Large intestine (tissue), 3 donors: ENCODE data around the gene LMNTD2. TPM values are rescaled to one million over a fixed set of nuclear protein-coding genes. Genes with fewer than 3 reads are reported as not detected.
A peak's percentile ranks its signal among the peaks of the same experiment; 100 is the strongest.
"Not testable (repeated sequence)": the region's sequence is repeated elsewhere in the genome, so short reads cannot be mapped to it uniquely, and the experiment has no call there.

Source experiments
- DNase-seq, 2 donors: peaks; one replicate each; pipeline versions ENCODE4 v3.0.0 to v3.0.0-alpha.2; 2013
- H3K27ac ChIP-seq: one replicate; pipeline ENCODE4 v1.5.1; 2013; ENCODE audit warnings: low read length
- H3K27me3 ChIP-seq: 2 replicates; pipeline ENCODE4 v1.6.1; 2013; ENCODE audit warnings: low read length; ENCODE audit not compliant: control insufficient read depth, insufficient read depth
- H3K36me3 ChIP-seq: 2 replicates; pipeline ENCODE4 v1.6.1; 2013; ENCODE audit warnings: low read length; ENCODE audit not compliant: control insufficient read depth, insufficient read depth
- H3K4me1 ChIP-seq: one replicate; pipeline ENCODE4 v1.6.1; 2013; ENCODE audit warnings: low read length; ENCODE audit not compliant: control insufficient read depth, insufficient read depth
- H3K4me3 ChIP-seq: one replicate; pipeline ENCODE4 v1.5.1; 2013; ENCODE audit warnings: low read length
- H3K9me3 ChIP-seq: one replicate; pipeline ENCODE4 v1.6.1; 2013; ENCODE audit warnings: mild to moderate bottlenecking, low read depth, low read length, moderate library complexity; ENCODE audit not compliant: control insufficient read depth
- WGBS: methylation state at CpG from one replicate; pipeline ENCODE4 v1.1.5; 2013; ENCODE audit warnings: low lambda C conversion rate; ENCODE audit not compliant: insufficient coverage; 5-methylcytosine and 5-hydroxymethylcytosine counted together
- polyA plus RNA-seq: library from polyadenylated mRNA; unstranded; fragments of 120-200 nt; gene quantifications from one replicate; pipeline ENCODE4 v1.2.1, GENCODE V29; 2013

LMNTD2 gene
- polyA plus RNA-seq, 1 donor: 4.6 TPM

DNA sequence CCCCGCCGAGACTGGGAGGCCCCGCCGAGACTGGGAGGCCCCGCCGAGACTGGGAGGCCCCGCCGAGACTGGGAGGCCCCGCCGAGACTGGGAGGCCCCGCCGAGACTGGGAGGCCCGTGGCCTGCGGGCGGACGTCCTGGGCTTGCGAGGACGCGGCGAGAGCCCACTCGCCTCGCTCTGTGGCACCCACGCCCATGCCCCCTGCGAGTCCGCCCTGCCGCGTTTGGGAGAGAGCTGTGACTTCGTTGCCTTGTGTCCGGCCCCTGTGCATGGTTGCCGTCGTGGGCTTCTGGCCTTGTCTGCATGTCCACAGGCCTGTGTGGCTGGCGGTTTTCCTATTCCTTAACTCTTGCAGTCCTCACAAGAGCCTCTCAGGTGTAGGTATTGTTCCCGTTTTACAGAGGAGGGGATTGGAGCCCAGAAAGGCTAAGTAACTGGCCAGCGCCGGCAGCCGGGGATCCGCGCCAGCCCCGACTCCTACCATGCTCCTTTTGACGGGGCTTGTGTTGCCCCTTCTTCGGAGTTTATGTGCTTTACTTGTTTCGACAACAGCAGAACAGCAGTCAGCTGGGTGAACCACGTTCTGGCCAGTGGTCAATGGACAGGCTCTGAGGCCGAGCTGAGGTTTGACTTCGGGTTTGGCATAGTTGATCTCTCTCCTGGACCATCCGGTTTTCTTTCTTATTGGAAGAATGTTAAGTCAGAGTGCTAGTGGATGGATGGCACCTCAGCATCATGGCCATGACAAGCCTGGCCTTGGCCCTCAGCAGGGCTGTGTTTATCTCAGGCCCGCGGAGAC, 16.5 kb upstream of the LMNTD2 start:
- 0% methylated on average over 3 of the region's 48 CpGs for WGBS
- H3K27me3 ChIP-seq: peaks cover 20% of the 10 kb centered on the region
- peaks cover 9% of the 10 kb centered on the region for H3K36me3 ChIP-seq
- peak overlapping the region; percentile 98 for H3K27ac ChIP-seq
- peaks cover 54% of the 10 kb centered on the region for H3K4me1 ChIP-seq
- peak in 1 of 2 donors; percentile 58 for DNase-seq
- peak overlapping the region; percentile 99 for H3K4me3 ChIP-seq
- no peaks in the 10 kb centered on the region for H3K9me3 ChIP-seq

DNA sequence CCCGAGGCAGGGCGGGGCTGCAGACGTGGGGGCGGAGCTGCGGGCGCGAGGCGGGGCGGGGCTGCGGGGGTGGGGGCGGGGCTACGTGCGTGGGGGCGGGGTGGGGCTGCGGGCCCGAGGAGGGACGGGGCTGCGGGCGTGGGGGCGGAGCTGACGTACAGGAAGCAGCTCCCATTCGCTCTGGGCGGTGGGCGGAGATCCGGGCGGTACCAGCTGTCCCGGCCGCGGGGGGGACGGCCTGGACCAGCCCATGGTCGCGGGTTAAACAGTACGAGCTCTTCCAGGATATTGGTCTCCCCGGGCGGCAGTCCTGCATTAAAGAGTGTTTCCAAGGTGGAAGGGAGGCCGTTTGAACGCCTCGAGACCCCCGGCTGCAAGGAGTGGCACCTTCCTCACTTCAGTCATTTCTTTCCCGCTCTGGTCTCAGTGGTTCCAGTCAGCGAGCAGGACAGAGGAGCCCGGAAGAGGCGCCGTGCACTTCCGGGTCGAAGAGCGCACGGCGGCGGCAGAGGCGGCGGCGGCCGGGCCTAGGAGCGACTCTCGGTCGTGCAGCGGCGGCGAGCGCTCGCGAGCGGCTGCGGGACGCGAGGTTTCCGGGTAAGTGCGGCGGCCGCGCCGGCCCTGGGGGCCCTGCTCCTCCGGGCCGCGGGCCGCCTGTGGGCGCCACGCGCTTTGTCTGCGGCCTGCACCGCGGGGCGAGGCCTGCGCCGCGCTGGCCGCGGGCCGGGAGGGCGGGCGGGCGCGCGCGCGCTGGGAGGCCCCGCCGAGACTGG, 15.6 kb upstream of the LMNTD2 start, which contains the start of gene PHRF1:
PHRF1 (plus strand) TSS at position 475 of the 773 bp plus-strand sequence. CDS start 5,043 bp downstream, outside the sequence.
- H3K9me3 ChIP-seq: no peaks in the 10 kb centered on the region
- H3K27ac ChIP-seq: peak within 1 kb of the TSS; percentile 98
- peaks cover 1% of the 10 kb centered on the region for H3K36me3 ChIP-seq
- WGBS: no CpG with 5 or more reads among the region's 99 CpGs
- H3K27me3 ChIP-seq: peaks cover 22% of the 10 kb centered on the region
- H3K4me3 ChIP-seq: peak within 1 kb of the TSS; percentile 99
- peak; percentile 94 to 96 for DNase-seq
- H3K4me1 ChIP-seq: peaks cover 48% of the 10 kb centered on the region

DNA sequence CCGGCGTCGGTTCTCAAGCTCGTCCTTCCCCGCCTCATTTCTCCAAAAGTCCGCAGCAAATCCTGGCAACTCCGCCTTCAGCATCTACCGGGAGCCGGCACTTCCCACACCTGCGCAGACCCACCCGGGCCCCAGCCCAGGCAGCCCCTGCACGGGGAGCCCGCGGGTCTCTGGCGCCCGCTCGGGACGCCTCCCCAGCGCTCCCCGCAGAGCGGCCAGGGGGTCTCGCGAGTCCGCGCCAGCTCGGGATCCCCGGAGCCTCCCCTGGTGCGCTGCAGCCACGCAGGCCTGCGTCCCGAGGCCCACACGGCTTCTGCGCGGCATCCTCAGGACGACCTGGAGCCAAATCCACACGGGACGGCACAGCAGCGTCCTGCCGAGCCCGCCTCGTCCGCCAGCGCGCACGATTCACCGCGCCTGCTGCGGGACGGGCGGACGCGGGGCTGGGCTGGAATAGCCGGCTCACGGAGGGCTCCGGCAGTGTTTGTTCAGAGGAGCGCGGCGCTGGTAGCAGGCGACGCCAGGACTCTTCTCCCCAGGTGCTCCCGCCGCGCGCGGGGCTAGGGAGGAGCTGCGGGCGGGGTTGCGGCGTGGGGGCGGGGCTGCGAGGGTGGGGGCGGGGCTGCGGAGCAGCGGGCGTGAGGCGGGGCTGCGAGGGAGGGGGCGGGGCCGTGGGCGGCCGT, 14.9 kb upstream of the LMNTD2 start:
- H3K27me3 ChIP-seq: peaks cover 24% of the 10 kb centered on the region
- WGBS: no CpG with 5 or more reads among the region's 81 CpGs
- no peak overlapping the region for H3K27ac ChIP-seq
- H3K4me3 ChIP-seq: peak overlapping the region; percentile 41
- H3K9me3 ChIP-seq: no peaks in the 10 kb centered on the region
- DNase-seq: peak; percentile 59 to 72
- H3K36me3 ChIP-seq: no peaks in the 10 kb centered on the region
- peaks cover 43% of the 10 kb centered on the region for H3K4me1 ChIP-seq

DNA sequence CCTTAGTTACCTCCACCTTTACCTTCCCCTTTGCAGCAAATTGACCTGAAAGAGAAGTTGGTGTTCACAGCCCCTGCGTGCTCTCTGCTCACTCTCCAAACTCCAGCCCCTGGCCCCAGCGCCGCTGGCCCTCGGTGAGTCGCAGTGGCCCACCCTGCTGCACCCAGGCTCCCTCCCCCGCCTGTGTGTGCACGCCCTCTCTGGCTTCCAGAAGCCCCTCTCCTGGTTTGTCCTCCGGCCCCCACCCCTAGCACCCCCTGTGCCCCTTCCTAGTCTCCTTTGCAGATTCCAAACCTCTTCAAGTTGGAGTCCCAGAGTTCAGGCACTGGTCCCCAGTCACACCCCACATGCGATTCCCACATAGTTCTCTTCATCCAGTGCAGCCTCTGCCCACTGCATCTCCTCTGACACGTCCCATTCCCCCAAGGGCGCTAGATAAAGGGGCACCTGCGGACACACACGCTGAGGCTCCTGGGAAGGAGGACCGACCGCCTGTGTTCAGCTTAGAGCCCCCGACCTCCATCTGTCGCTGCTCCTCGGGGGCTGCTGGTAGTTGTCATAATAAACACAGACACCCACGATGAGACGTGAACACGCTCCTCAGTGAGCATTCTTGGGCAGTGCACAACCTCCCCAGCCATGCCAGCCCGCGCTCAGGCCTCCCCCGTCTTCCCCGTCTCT, 14.2 kb upstream of the LMNTD2 start:
- peak in 1 of 2 donors; percentile 35 for DNase-seq
- WGBS: no CpG with 5 or more reads among the region's 25 CpGs
- H3K27ac ChIP-seq: no peak overlapping the region
- peak overlapping the region; percentile 41 for H3K4me3 ChIP-seq
- H3K27me3 ChIP-seq: peaks cover 25% of the 10 kb centered on the region
- peaks cover 38% of the 10 kb centered on the region for H3K4me1 ChIP-seq
- H3K9me3 ChIP-seq: no peaks in the 10 kb centered on the region
- no peaks in the 10 kb centered on the region for H3K36me3 ChIP-seq

DNA sequence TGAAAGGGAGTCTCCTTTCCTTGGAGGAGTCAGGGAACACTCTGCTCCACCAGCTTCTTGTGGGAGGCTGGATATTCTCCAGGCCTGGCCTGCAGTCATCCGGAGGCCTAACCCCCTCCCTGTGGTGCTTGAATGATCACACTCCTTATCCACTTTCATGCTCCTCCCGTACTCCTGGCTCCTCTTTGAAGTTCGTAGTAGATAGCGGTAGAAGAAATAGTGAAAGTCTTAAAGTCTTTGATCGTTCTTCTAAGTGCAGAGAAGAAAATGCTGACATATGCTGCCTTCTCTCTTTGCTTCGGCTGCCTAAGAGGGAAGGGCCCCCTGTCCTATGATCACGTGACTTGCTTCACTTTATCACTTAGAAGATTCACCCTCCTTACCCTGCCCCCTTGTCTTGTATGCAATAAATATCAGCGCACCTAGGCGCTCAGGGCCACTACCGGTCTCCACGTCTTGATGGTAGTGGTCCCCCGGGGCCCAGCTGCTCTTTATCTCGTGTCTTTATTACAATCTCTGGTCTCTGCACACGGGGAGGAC, 13.6 kb upstream of the LMNTD2 start:
- peaks cover 31% of the 10 kb centered on the region for H3K27me3 ChIP-seq
- not testable (repeated sequence) for H3K9me3 ChIP-seq, H3K4me3 ChIP-seq, H3K27ac ChIP-seq, H3K36me3 ChIP-seq
- 0% methylated on average over 1 of the region's 14 CpGs for WGBS
- H3K4me1 ChIP-seq: peaks cover 37% of the 10 kb centered on the region
- peak in 1 of 2 donors; percentile 64 for DNase-seq

DNA sequence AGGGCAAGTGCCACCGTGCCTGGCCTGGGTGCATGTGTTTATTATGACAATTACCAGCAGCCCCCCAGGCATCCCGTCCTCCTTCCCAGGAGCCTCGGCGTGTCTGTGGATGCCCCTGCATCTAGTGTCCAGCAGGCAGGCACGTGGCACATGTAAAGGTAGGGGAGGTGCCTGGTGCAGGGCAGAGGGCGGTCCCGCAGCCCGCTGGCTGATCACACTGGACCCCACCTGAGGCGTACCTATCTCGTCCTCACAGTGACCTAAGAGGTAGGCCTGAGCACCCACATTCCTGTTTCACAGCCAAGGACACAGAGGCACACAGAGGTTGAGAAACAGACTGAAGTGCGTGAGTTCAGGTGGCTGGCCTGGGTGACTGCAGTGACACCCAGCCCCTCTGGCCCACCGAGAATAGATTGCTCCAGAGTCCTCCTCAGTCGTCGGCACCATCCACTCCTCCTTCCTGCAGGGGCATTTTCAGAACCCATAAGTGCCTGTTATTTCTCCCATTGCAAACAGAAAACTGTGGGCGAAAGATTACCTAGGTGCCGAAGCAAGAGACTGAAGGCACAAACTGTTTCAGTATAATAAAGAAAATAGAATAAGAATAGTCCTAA, 12.7 kb upstream of the LMNTD2 start:
- 100% methylated on average over 2 of the region's 16 CpGs for WGBS
- DNase-seq: no peak
- H3K27ac ChIP-seq: no peak overlapping the region

DNA sequence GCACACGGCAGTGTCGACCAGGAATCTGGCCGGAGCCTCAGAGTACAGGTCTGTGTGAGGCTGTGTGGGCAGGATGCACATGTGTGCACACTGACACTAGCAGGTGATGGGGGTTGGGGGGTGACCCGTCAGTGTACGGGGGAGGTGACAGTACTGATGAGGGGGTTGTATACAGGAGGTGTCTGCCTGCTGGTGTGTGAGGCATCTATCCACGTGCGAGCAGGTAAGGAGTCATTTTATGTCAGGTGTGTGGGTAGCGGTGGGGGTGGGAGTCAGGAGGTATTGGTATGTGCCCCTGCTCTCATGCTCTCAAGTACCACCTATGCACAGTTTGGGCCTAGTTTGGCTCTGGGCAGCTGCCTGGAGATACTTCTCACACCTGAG, 11.3 kb upstream of the LMNTD2 start:
- H3K4me3 ChIP-seq: no peak overlapping the region
- H3K36me3 ChIP-seq: no peaks in the 10 kb centered on the region
- H3K4me1 ChIP-seq: peaks cover 28% of the 10 kb centered on the region
- no peak overlapping the region for H3K27ac ChIP-seq
- no CpG with 5 or more reads among the region's 8 CpGs for WGBS
- H3K9me3 ChIP-seq: no peaks in the 10 kb centered on the region
- no peak for DNase-seq
- peaks cover 33% of the 10 kb centered on the region for H3K27me3 ChIP-seq

More for the DNA sequence above, 12.7 kb upstream of the LMNTD2 start:
- no peaks in the 10 kb centered on the region for H3K9me3 ChIP-seq
- H3K36me3 ChIP-seq: no peaks in the 10 kb centered on the region
- peaks cover 30% of the 10 kb centered on the region for H3K4me1 ChIP-seq
- peaks cover 33% of the 10 kb centered on the region for H3K27me3 ChIP-seq
- no peak overlapping the region for H3K4me3 ChIP-seq

DNA sequence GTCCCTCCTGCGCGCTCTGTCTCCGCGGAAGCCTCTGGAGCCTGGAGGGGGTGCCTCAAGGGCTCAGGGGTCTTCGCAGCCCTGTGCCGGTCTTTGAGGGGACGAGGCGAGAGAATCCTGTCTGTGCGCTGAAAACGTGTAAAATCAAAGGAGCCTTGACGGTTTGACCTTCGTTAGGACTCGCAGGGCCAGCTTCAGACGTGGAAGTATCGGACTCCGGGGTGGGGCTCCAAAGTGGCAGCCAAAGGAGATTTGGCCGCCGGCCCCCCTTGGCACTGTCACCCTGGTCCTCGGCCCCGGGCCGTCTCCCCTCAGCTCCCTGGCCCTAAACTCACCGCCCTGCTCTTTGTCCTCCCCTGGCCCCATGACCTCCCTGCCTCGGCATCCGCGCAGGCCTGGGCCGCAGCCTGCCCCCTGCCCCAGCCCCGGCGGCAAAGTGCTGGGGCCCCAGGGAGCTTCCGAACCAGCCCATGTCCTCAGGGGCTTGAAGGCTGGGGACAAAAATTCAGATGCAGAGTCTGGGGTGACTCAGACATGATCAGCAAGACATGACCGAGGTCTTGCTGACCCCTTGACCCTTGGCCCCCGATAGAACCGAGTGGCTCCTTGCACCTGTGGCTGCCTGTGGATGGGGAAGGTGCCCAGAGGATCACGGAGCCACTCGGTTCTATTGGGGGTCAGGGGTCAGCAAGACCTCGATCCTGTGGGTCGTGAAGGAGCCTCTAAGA, 8.8 kb upstream of the LMNTD2 start:
- peaks cover 21% of the 10 kb centered on the region for H3K27me3 ChIP-seq
- H3K9me3 ChIP-seq: no peaks in the 10 kb centered on the region
- H3K27ac ChIP-seq: no peak overlapping the region
- WGBS: no CpG with 5 or more reads among the region's 36 CpGs
- peak overlapping the region; percentile 63 for H3K4me3 ChIP-seq
- no peaks in the 10 kb centered on the region for H3K36me3 ChIP-seq
- peaks cover 20% of the 10 kb centered on the region for H3K4me1 ChIP-seq
- peak in 1 of 2 donors; percentile 39 for DNase-seq
